Uterus (tissue), 2 donors: ENCODE data around the gene KMT2C.
"Not testable (repeated sequence)": the region's sequence is repeated elsewhere in the genome, so short reads cannot be mapped to it uniquely, and the experiment has no call there.

Experiments
- POLR2A ChIP-seq, 2 donors: fragments of 450-650 bp; IDR thresholded peaks; one replicate each; pipeline ENCODE4 v1.6.1; 2016; ENCODE audit warnings: antibody characterized with exemption in 2 of 2, mild to moderate bottlenecking in 1 of 2, moderate library complexity in 1 of 2
- TF ChIP-seq, protein P1 (sequence below), 4 experiments: fragments of 200-600 bp in 2 of 4; fragments of 450-650 bp in 2 of 4; sonication (generic) in 2 of 4; IDR thresholded peaks; one replicate each; pipeline ENCODE4 v1.5.1; 2016 to 2019; ENCODE audit warnings: antibody characterized with exemption in 4 of 4, mild to moderate bottlenecking in 2 of 4, moderate library complexity in 1 of 4

DNA sequence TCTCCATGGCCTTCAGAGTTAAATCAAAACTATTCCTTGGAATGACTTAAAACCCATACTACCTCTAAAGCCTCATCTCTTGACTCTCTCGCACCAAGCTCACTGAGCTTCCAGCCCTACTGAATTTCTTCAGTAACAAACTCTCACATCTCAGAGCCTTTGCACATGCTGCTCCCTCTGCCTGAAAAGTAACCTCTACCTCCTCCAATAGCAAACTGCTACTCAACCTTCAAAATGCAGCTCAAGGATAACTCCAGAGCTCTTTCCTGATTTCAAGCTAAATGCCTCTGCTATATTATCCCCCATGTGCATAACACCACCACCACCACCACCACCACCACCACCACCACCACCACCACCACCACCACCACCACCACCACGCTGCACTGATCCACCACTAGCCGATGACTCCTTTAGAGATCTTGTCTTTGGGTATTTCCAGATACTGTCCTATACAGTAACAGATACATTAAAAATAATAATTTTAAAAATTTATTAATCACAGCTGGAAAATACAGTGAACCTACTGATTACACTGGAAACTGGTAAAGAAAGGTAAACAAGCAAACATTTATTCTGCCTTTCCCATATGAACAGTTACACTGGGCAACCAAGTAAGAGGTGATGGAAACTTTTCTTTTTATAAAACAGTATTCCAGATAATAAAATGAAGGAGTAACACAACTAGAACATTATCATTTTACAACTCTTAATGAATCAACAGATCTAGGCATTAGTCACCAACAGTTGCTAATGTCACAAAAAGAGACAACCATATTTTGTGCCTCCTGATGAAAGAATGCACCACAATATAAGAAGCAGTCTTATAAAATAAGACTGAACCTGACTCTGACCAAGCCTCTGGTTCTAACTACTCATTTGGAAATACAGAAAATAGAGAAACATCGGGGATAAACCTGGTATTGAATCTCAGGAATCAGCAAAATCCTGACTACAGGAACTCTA, 51.3 kb downstream of the KMT2C start:
- TF ChIP-seq, protein P1, sequence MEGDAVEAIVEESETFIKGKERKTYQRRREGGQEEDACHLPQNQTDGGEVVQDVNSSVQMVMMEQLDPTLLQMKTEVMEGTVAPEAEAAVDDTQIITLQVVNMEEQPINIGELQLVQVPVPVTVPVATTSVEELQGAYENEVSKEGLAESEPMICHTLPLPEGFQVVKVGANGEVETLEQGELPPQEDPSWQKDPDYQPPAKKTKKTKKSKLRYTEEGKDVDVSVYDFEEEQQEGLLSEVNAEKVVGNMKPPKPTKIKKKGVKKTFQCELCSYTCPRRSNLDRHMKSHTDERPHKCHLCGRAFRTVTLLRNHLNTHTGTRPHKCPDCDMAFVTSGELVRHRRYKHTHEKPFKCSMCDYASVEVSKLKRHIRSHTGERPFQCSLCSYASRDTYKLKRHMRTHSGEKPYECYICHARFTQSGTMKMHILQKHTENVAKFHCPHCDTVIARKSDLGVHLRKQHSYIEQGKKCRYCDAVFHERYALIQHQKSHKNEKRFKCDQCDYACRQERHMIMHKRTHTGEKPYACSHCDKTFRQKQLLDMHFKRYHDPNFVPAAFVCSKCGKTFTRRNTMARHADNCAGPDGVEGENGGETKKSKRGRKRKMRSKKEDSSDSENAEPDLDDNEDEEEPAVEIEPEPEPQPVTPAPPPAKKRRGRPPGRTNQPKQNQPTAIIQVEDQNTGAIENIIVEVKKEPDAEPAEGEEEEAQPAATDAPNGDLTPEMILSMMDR (IDR thresholded peaks at IDR 0.05), result not testable (repeated sequence)
- TF ChIP-seq POLR2A (IDR thresholded peaks at IDR 0.05), result not testable (repeated sequence)
